Ovary (tissue), 9 donors: Measurements from ENCODE around the gene ABCA13. TPM values are rescaled to one million over a fixed set of nuclear protein-coding genes. Genes with fewer than 3 reads are reported as not detected.

Source experiments
- DNase-seq, 5 donors: peaks; one replicate each; pipeline ENCODE4 v3.0.0-alpha.2; 2019 to 2020
- H3K27ac ChIP-seq, 2 donors: fragments of 200-600 bp; one replicate each; pipeline versions ENCODE4 v1.5.1 to v1.8.0; 2019 to 2022
- H3K27me3 ChIP-seq: fragments of 200-600 bp; one replicate; pipeline ENCODE4 v1.8.0; 2022
- H3K36me3 ChIP-seq: fragments of 200-600 bp; sonication (generic); one replicate; pipeline ENCODE4 v1.5.1; 2019
- H3K4me1 ChIP-seq: one replicate; pipeline ENCODE4 v1.8.1; 2013; ENCODE audit warnings: mild to moderate bottlenecking, moderate library complexity; ENCODE audit not compliant: insufficient read depth
- H3K4me3 ChIP-seq: fragments of 200-600 bp; sonication (generic); one replicate; pipeline ENCODE4 v1.5.1; 2017
- H3K9me3 ChIP-seq, 2 donors: fragments of 200-600 bp in 1 of 2; sonication (generic) in 1 of 2; one replicate each; pipeline versions ENCODE4 v1.5.1 to v1.8.1; 2013 to 2019; ENCODE audit warnings: mild to moderate bottlenecking in 1 of 2, moderate library complexity in 1 of 2
- CTCF ChIP-seq, 3 donors: fragments of 450-650 bp in 2 of 3; fragments of 200-600 bp in 1 of 3; IDR thresholded peaks; one replicate each; pipeline versions ENCODE4 v1.5.1 to v1.8.0; 2016 to 2022; ENCODE audit warnings: antibody characterized with exemption in 3 of 3, mild to moderate bottlenecking in 1 of 3
- EP300 ChIP-seq: sonication (generic); formaldehyde crosslinking; IDR thresholded peaks from one replicate; pipeline ENCODE4 v1.6.1; 2017; ENCODE audit warnings: antibody characterized with exemption
- POLR2A ChIP-seq: fragments of 450-650 bp; IDR thresholded peaks from one replicate; pipeline ENCODE4 v1.6.1; 2017; ENCODE audit warnings: antibody characterized with exemption, mild to moderate bottlenecking, moderate library complexity
- WGBS, 3 donors: extraction: QIAGEN DNeasy Blood & Tissue Kit in 1 of 3; methylation state at CpG; one replicate each; pipeline versions ENCODE4 v1.1.5 to v1.1.7; 2013 to 2017; 5-methylcytosine and 5-hydroxymethylcytosine counted together
- intact Hi-C, 4 donors: fragments of 100-400 bp; cut with DNase I; formaldehyde crosslinking; loops; one replicate each; pipeline versions ENCODE4 v1.11.0 to v1.15.1; 2022 to 2023
- polyA plus RNA-seq, 2 donors: library from polyadenylated mRNA; stranded (reverse); fragments of 200-250 nt in 1 of 2; fragments of 350-450 nt in 1 of 2; fragmentation: Illumina TruSeq in 1 of 2; extraction: RNeasy Lipid Tissue Mini Kit (QIAGEN cat#74804) in 1 of 2; gene quantifications; one replicate each; pipeline ENCODE4 v1.2.3, GENCODE V29; 2013 to 2014
- total RNA-seq, 7 donors: library from RNA; depleted of rRNA in 2 of 7; stranded (reverse); fragments of >200 nt in 2 of 7; fragmentation: NEBNext Ultra II Directional in 3 of 7; extraction: Animal tissue kit (Norgen Biotek cat#: 25700) in 3 of 7; gene quantifications; one replicate each; pipeline versions ENCODE4 v1.1.0 to v1.2.4, GENCODE V29; 2016 to 2023
- donor health status: DM: no; HTN: no; CAD: no; lungs with moderate emphysema.
- donor health status: DM: no; HTN: no; CAD: no.
- donor health status: Bipolar disorder and iron deficiency.
- donor health status: DM: yes; HTN: yes; CAD: no.
- donor health status: DM: no; HTN: no; CAD: no.
- donor health status: DM: yes; HTN: yes; CAD: no.

Gene ABCA13
- total and polyA plus RNA-seq, 9 donors = 0.02 to 4.1 (median 0.20) TPM

- Histone ChIP-seq H3K36me3 (no peaks in the 10 kb centered on the region), H3K27me3 (no peaks in the 10 kb centered on the region), H3K9me3 (no peaks in the 10 kb centered on the region), H3K4me1 (no peaks in the 10 kb centered on the region), H3K27ac (no peak overlapping the region), H3K4me3 (no peak overlapping the region)
- intact Hi-C loops = no loop called here
- WGBS, 3 donors = 87 to 91% (median 88%) methylated on average over 2 of the region's 2 CpGs
- TF ChIP-seq POLR2A (no peak), CTCF (IDR thresholded peaks at IDR 0.05) (no peak), EP300 (no peak)
- DNase-seq = no peak
Measured at GRCh38 chr7:48398191-48398590, 226.9 kb downstream of the ABCA13 start.

GRCh38 chr7:48402721-48403120 is 231.5 kb downstream of the ABCA13 start:
- H3K36me3 ChIP-seq = no peaks in the 10 kb centered on the region
- DNase-seq = no peak
- H3K4me3 ChIP-seq = no peak overlapping the region
- WGBS, 3 donors = 67 to 84% (median 74%) methylated on average over 1 of the region's 1 CpG
- H3K4me1 ChIP-seq = no peaks in the 10 kb centered on the region
- no peaks in the 10 kb centered on the region for H3K9me3 ChIP-seq
- H3K27me3 ChIP-seq = no peaks in the 10 kb centered on the region
- TF ChIP-seq CTCF (IDR thresholded peaks at IDR 0.05) = no peak
- TF ChIP-seq EP300 = no peak
- TF ChIP-seq POLR2A = no peak
- no peak overlapping the region for H3K27ac ChIP-seq
- intact Hi-C loops = no loop called here

- H3K36me3 ChIP-seq = no peaks in the 10 kb centered on the region
- no peak overlapping the region for H3K4me3 ChIP-seq
- no peak for TF ChIP-seq POLR2A
- DNase-seq = no peak
- intact Hi-C loops = no loop called here
- H3K27me3 ChIP-seq = no peaks in the 10 kb centered on the region
- H3K27ac ChIP-seq = no peak overlapping the region
- WGBS, 3 donors = 41 to 52% (median 52%) methylated on average over 4 of the region's 4 CpGs
- H3K9me3 ChIP-seq = no peaks in the 10 kb centered on the region
- H3K4me1 ChIP-seq = no peaks in the 10 kb centered on the region
Measured at GRCh38 chr7:48408731-48409130, 237.5 kb downstream of the ABCA13 start.

- DNase-seq = no peak
- no peak for TF ChIP-seq EP300
- no peak for TF ChIP-seq CTCF (IDR thresholded peaks at IDR 0.05)
- TF ChIP-seq POLR2A = no peak
- intact Hi-C loops = no loop called here
- no peak overlapping the region for H3K4me3 ChIP-seq
- H3K27me3 ChIP-seq = no peaks in the 10 kb centered on the region
- no peaks in the 10 kb centered on the region for H3K36me3 ChIP-seq
- no peak overlapping the region for H3K27ac ChIP-seq
- no peaks in the 10 kb centered on the region for H3K9me3 ChIP-seq
- 83 to 91% (median 89%) methylated on average over 5 of the region's 5 CpGs for WGBS, 3 donors
- no peaks in the 10 kb centered on the region for H3K4me1 ChIP-seq
Measured at GRCh38 chr7:48411619-48412018, 240.4 kb downstream of the ABCA13 start.

- Histone ChIP-seq H3K27me3 (no peaks in the 10 kb centered on the region), H3K4me3 (no peak overlapping the region), H3K27ac (no peak overlapping the region), H3K9me3 (no peaks in the 10 kb centered on the region), H3K4me1 (no peaks in the 10 kb centered on the region), H3K36me3 (no peaks in the 10 kb centered on the region)
- WGBS, 3 donors = 75 to 82% (median 82%) methylated on average over 10 of the region's 10 CpGs
- intact Hi-C loops = no loop called here
- TF ChIP-seq EP300 (no peak), CTCF (IDR thresholded peaks at IDR 0.05) (no peak), POLR2A (no peak)
- DNase-seq = no peak
Measured at GRCh38 chr7:48414011-48414732, 242.9 kb downstream of the ABCA13 start.
